IMR-90 (cell line): ENCODE data around the gene DCAF17. TPM values are rescaled to one million over a fixed set of nuclear protein-coding genes. Genes with fewer than 3 reads are reported as not detected.
A peak's percentile ranks its signal among the peaks of the same experiment; 100 is the strongest.

Experiments used
- ATAC-seq: fragments of 200-7000 bp; cut with Tn5 transposase; 2 replicates; pipeline ENCODE4 v1.9.1; 2020; ENCODE audit warnings: low read depth, mild to moderate bottlenecking, moderate library complexity
- BruUV-seq: library from RNA; stranded (reverse); fragments of 400-500 nt; replicated peaks from 2 replicates; lab custom pipeline; 2021; lab: Mats Ljungman, UMichigan
- CTCF ChIA-PET: fragments of 300-600 bp; formaldehyde crosslinking; extraction: SDS; loops from one replicate; lab custom pipeline; 2021; ENCODE audit warnings: antibody characterized with exemption; lab: Yijun Ruan, JAX
- POLR2A ChIA-PET: fragments of 300-600 bp; sonication (Branson Sonifier 250); formaldehyde crosslinking; loops from one replicate; lab custom pipeline; 2022; ENCODE audit warnings: antibody characterized with exemption; ENCODE audit not compliant: unreplicated experiment; lab: Charles Lee
- DNase-seq: peaks from one replicate; pipeline ENCODE4 v3.0.0; 2013
- H2AFZ ChIP-seq: replicated peaks from 2 replicates; pipeline ENCODE3; 2013; ENCODE audit warnings: low read length, mild to moderate bottlenecking; ENCODE audit not compliant: poor library complexity
- H2AK5ac ChIP-seq: 2 replicates; pipeline ENCODE4 v1.6.1; 2013; ENCODE audit warnings: low read depth, low read length, inconsistent platforms
- H2AK9ac ChIP-seq: replicated peaks from 2 replicates; pipeline ENCODE3; 2013; ENCODE audit warnings: mild to moderate bottlenecking, low read depth, low read length, moderate library complexity; ENCODE audit not compliant: poor library complexity
- H2BK120ac ChIP-seq: 2 replicates; pipeline ENCODE4 v1.6.1; 2013; ENCODE audit warnings: low read depth, low read length, inconsistent platforms
- H2BK15ac ChIP-seq: 3 replicates; pipeline ENCODE4 v1.6.1; 2013; ENCODE audit warnings: low read depth, low read length, inconsistent platforms
- H2BK20ac ChIP-seq: 2 replicates; pipeline ENCODE4 v1.6.1; 2013; ENCODE audit warnings: low read depth, mild to moderate bottlenecking, inconsistent platforms, low read length, moderate library complexity
- H2BK5ac ChIP-seq: 2 replicates; pipeline ENCODE4 v1.6.1; 2013; ENCODE audit warnings: mild to moderate bottlenecking, low read depth, low read length, inconsistent platforms; ENCODE audit not compliant: poor library complexity, severe bottlenecking
- H3K14ac ChIP-seq: replicated peaks from 2 replicates; pipeline ENCODE4 v1.6.1; 2013; ENCODE audit warnings: low read depth, low read length, inconsistent platforms
- H3K18ac ChIP-seq: 2 replicates; pipeline ENCODE4 v1.6.1; 2013; ENCODE audit warnings: low read depth, low read length, control low read depth
- H3K23ac ChIP-seq: 2 replicates; pipeline ENCODE4 v1.6.1; 2013; ENCODE audit warnings: low read depth, low read length, inconsistent platforms
- H3K27ac ChIP-seq: 2 replicates; pipeline ENCODE4 v1.5.1; 2013; ENCODE audit warnings: mild to moderate bottlenecking, control low read depth, low read length; ENCODE audit not compliant: insufficient read depth
- H3K27me3 ChIP-seq: 2 replicates; pipeline ENCODE4 v1.6.1; 2013; ENCODE audit warnings: low read length; ENCODE audit not compliant: control insufficient read depth, insufficient read depth
- H3K36me3 ChIP-seq: 2 replicates; pipeline ENCODE4 v1.6.1; 2013; ENCODE audit warnings: low read length, mixed read lengths; ENCODE audit not compliant: control insufficient read depth, insufficient read depth
- H3K4ac ChIP-seq: 2 replicates; pipeline ENCODE4 v1.6.1; 2013; ENCODE audit warnings: low read depth, low read length, inconsistent platforms
- H3K4me1 ChIP-seq: 2 replicates; pipeline ENCODE4 v1.6.1; 2013; ENCODE audit warnings: low read length, mixed read lengths; ENCODE audit not compliant: control insufficient read depth, insufficient read depth
- H3K4me2 ChIP-seq: 2 replicates; pipeline ENCODE4 v1.6.1; 2013; ENCODE audit warnings: low read depth, mild to moderate bottlenecking, control low read depth, low read length, moderate library complexity
- H3K4me3 ChIP-seq: 2 replicates; pipeline ENCODE4 v1.5.1; 2013; ENCODE audit warnings: low read depth, mild to moderate bottlenecking, control low read depth, low read length, moderate library complexity; ENCODE audit not compliant: insufficient read depth
- H3K56ac ChIP-seq: 2 replicates; pipeline ENCODE4 v1.6.1; 2013; ENCODE audit warnings: low read length, inconsistent platforms; ENCODE audit not compliant: insufficient read depth; ENCODE audit errors: extremely low read depth
- H3K79me1 ChIP-seq, 2 experiments: 2 replicates each; pipeline ENCODE4 v1.6.1; 2013; ENCODE audit warnings: low read length in 2 of 2, inconsistent platforms in 1 of 2, low read depth in 1 of 2
- H3K9ac ChIP-seq: 2 replicates; pipeline ENCODE4 v1.6.1; 2013; ENCODE audit warnings: low read depth, low read length, control low read depth
- H3K9me1 ChIP-seq: 2 replicates; pipeline ENCODE4 v1.6.1; 2013; ENCODE audit warnings: low read length, inconsistent platforms; ENCODE audit not compliant: insufficient read depth
- H3K9me3 ChIP-seq: 2 replicates; pipeline ENCODE4 v1.6.1; 2013; ENCODE audit warnings: low read length; ENCODE audit not compliant: control insufficient read depth, insufficient read depth
- H4K20me1 ChIP-seq: 2 replicates; pipeline ENCODE4 v1.6.1; 2013; ENCODE audit warnings: low read length, inconsistent platforms; ENCODE audit not compliant: insufficient read depth
- H4K5ac ChIP-seq: 2 replicates; pipeline ENCODE4 v1.6.1; 2013; ENCODE audit warnings: mild to moderate bottlenecking, low read depth, low read length, control low read depth
- H4K8ac ChIP-seq, 2 experiments: 2 replicates each; pipeline ENCODE4 v1.6.1; 2013; ENCODE audit warnings: low read depth in 2 of 2, low read length in 2 of 2, control low read depth in 1 of 2, inconsistent platforms in 1 of 2
- H4K91ac ChIP-seq: 2 replicates; pipeline ENCODE4 v1.6.1; 2013; ENCODE audit warnings: low read depth, low read length, inconsistent platforms; ENCODE audit not compliant: insufficient read depth
- MAFK ChIP-seq: IDR thresholded peaks from 2 replicates; pipeline ENCODE4 v1.6.1; 2012; ENCODE audit warnings: low read depth, low read length, improper control_type of control experiment
- NFE2L2 ChIP-seq: fragments of 150-350 bp; IDR thresholded peaks from 2 replicates; pipeline ENCODE4 v1.6.1; 2016; ENCODE audit warnings: low read depth, mild to moderate bottlenecking, low read length
- WGBS, 2 experiments: methylation state at CpG; one replicate each; pipeline versions ENCODE4 v1.1.5 to v1.1.7; 2013; ENCODE audit warnings: missing lambda C conversion rate in 2 of 2; ENCODE audit not compliant: insufficient read length in 1 of 2; ENCODE audit errors: extremely low coverage in 2 of 2; 5-methylcytosine and 5-hydroxymethylcytosine counted together
- dilution Hi-C: fragments of 300-500 bp; cut with HindIII; formaldehyde crosslinking; loops from one replicate; pipeline ENCODE4 v1.14.3; 2018; ENCODE audit warnings: low sequenced_read_pairs; ENCODE audit not compliant: unreplicated experiment
- in situ Hi-C: fragments of 300-500 bp; cut with MboI; formaldehyde crosslinking; loops from 3 replicates; pipeline ENCODE4 v1.14.3; 2019; ENCODE audit warnings: low sequenced_read_pairs, inconsistent platforms, mixed read lengths
- intact Hi-C: fragments of 100-400 bp; cut with micrococcal nuclease; formaldehyde crosslinking; loops from 2 replicates; pipeline ENCODE4 v1.10.0; 2022
- polyA plus RNA-seq, 3 experiments: library from polyadenylated mRNA; depleted of rRNA; stranded (reverse); fragments of >200 nt; gene quantifications; 2 replicates each; pipeline ENCODE4 v1.2.3, GENCODE V29; 2012; ENCODE audit warnings: low replicate concordance in 1 of 3
- total RNA-seq: library from RNA; depleted of rRNA; stranded (reverse); fragments of >200 nt; gene quantifications from 2 replicates; pipeline ENCODE4 v1.2.3, GENCODE V29; 2012

DCAF17 gene
- total and polyA plus RNA-seq, 2 of the 4 experiments (the other 2 are of a cell fraction), result 6.7 to 13.1 TPM

DNA sequence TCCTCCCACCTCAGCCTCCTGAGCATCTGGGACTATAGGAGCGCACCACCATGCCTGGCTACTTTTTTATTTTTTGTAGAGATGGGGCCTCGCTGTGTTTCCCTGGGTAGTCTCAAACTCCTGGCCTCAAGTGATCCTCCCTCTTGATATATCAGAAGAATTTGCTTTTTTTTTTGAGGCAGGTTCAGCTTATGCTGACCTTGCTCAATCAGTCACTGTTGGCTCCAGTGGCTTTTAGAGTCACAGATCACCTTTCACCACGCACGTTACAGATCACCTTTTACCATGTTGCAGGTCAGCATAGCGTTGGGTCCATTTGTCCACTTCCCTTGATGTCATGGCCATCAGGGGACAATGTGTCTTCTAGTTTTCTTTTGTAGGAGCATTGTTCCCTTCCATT, 36.1 kb downstream of the DCAF17 start:
- no peak overlapping the region for H3K23ac ChIP-seq
- H2BK5ac ChIP-seq, result no peak overlapping the region
- H3K36me3 ChIP-seq, result peaks cover 15% of the 10 kb centered on the region
- no peak overlapping the region for H3K14ac ChIP-seq
- H3K4me1 ChIP-seq, result no peaks in the 10 kb centered on the region
- H2AFZ ChIP-seq, result no peak overlapping the region
- H3K4me3 ChIP-seq, result no peak overlapping the region
- H3K56ac ChIP-seq, result no peak overlapping the region
- ATAC-seq (no peak), DNase-seq (no peak)
- H3K4me2 ChIP-seq, result no peak overlapping the region
- intact Hi-C loops, result no loop called here
- no peaks in the 10 kb centered on the region for H4K20me1 ChIP-seq
- H3K9me1 ChIP-seq, result no peaks in the 10 kb centered on the region
- no peak overlapping the region for H2BK120ac ChIP-seq
- H3K79me1 ChIP-seq, result no peaks in the 10 kb centered on the region
- H4K5ac ChIP-seq, result no peak overlapping the region
- POLR2A ChIA-PET, result no interaction called here
- H3K9ac ChIP-seq, result no peak overlapping the region
- dilution Hi-C loops, result no loop called here
- H2AK5ac ChIP-seq, result no peak overlapping the region
- H3K9me3 ChIP-seq, result no peaks in the 10 kb centered on the region
- CTCF ChIA-PET, result interaction anchor here (0.6 kb wide), 1 partner anchor 396 kb away, joined by 4 read pairs; no protein-coding TSS in a partner anchor
- no peak overlapping the region for H3K18ac ChIP-seq
- no TSS peak for BruUV-seq
- no peak overlapping the region for H3K27ac ChIP-seq
- H2AK9ac ChIP-seq, result no peak overlapping the region
- no peak overlapping the region for H4K91ac ChIP-seq
- TF ChIP-seq NFE2L2 (no peak), MAFK (peak; percentile 40; the same call in 1 of the 2 replicates)
- 100% methylated on average over 2 of the region's 5 CpGs; no CpG with 5 or more reads in 1 of the 2 experiments for WGBS, 2 experiments
- H3K27me3 ChIP-seq, result no peaks in the 10 kb centered on the region
- no peak overlapping the region for H2BK15ac ChIP-seq
- no peak overlapping the region for H3K4ac ChIP-seq
- no peak overlapping the region for H4K8ac ChIP-seq
- in situ Hi-C loops, result no loop called here
- H2BK20ac ChIP-seq, result no peak overlapping the region
